ENCODE data around the gene AAK1.
"Not testable (repeated sequence)": the region's sequence is repeated elsewhere in the genome, so short reads cannot be mapped to it uniquely, and the experiment has no call there.

Gene AAK1

GRCh38 chr2:69667805-69668382 is 24.4 kb upstream of the AAK1 start:
- Histone ChIP-seq H3K27ac (no peak overlapping the region), H3K9me3 (replicated peaks in 1 of 11) (peaks cover 23 to 40% (median 34%) of the 10 kb centered on the region in 11 experiments; a peak in 21 of 22 replicates), H3K9ac (no peak overlapping the region), H3K4me1 (peaks cover 0 to 8% (median 0%) of the 10 kb centered on the region in 10 experiments; a peak in 1 of 20 replicates), H3K27me3 (no peaks in the 10 kb centered on the region), H3K4me3 (no peak overlapping the region), H3K36me3 (no peaks in the 10 kb centered on the region), H3K4me2 (peak overlapping the region in 1 of 11 experiments; percentile 9; a peak in 2 of 22 replicates), H4K20me1 (no peaks in the 10 kb centered on the region)
- TF ChIP-seq Cebpa-rat (IDR thresholded peaks at IDR 0.05) = no peak

- Histone ChIP-seq H3K36me3 (no peaks in the 10 kb centered on the region), H3K27me3 (no peaks in the 10 kb centered on the region), H3K4me1 (peaks cover 0 to 8% (median 0%) of the 10 kb centered on the region in 10 experiments; a peak in 1 of 20 replicates), H4K20me1 (no peaks in the 10 kb centered on the region), H3K9ac (no peak overlapping the region), H3K4me2 (no peak overlapping the region), H3K9me3 (replicated peaks in 1 of 11) (peaks cover 11 to 23% (median 19%) of the 10 kb centered on the region in 11 experiments; a peak in 17 of 22 replicates), H3K27ac (no peak overlapping the region), H3K4me3 (no peak overlapping the region)
- TF ChIP-seq Cebpa-rat (IDR thresholded peaks at IDR 0.05) = no peak
Measured at GRCh38 chr2:69665152-69665551, 21.6 kb upstream of the AAK1 start.

- no peak overlapping the region for H3K4me2 ChIP-seq
- no peaks in the 10 kb centered on the region for H3K27me3 ChIP-seq
- TF ChIP-seq Cebpa-rat (IDR thresholded peaks at IDR 0.05) = no peak
- H3K9me3 ChIP-seq (replicated peaks in 1 of 11) = peaks cover 11 to 23% (median 19%) of the 10 kb centered on the region in 11 experiments; a peak in 17 of 22 replicates
- no peak overlapping the region for H3K4me3 ChIP-seq
- H3K36me3 ChIP-seq = no peaks in the 10 kb centered on the region
- H3K27ac ChIP-seq = no peak overlapping the region
- H3K9ac ChIP-seq = no peak overlapping the region
- H3K4me1 ChIP-seq = peaks cover 0 to 8% (median 0%) of the 10 kb centered on the region in 10 experiments; a peak in 1 of 20 replicates
- no peaks in the 10 kb centered on the region for H4K20me1 ChIP-seq
Measured at GRCh38 chr2:69663860-69664259, 20.3 kb upstream of the AAK1 start.

GRCh38 chr2:69662547-69662946 is 19.0 kb upstream of the AAK1 start:
- H3K36me3 ChIP-seq, H3K4me1 ChIP-seq, H3K27ac ChIP-seq, H3K27me3 ChIP-seq, H3K9ac ChIP-seq, H3K4me3 ChIP-seq, H3K4me2 ChIP-seq, H4K20me1 ChIP-seq: not testable (repeated sequence)
- peaks cover 11 to 23% (median 19%) of the 10 kb centered on the region in 11 experiments; a peak in 17 of 22 replicates for H3K9me3 ChIP-seq (replicated peaks in 1 of 11)

GRCh38 chr2:69660637-69661036 is 17.1 kb upstream of the AAK1 start:
- H3K9me3 ChIP-seq (replicated peaks in 1 of 11) = peaks cover 7 to 23% (median 18%) of the 10 kb centered on the region in 11 experiments; a peak in 17 of 22 replicates
- no peaks in the 10 kb centered on the region for H3K27me3 ChIP-seq
- no peak for TF ChIP-seq Cebpa-rat (IDR thresholded peaks at IDR 0.05)
- H3K36me3 ChIP-seq = no peaks in the 10 kb centered on the region
- H4K20me1 ChIP-seq = no peaks in the 10 kb centered on the region
- H3K4me2 ChIP-seq = no peak overlapping the region
- no peaks in the 10 kb centered on the region; a peak in 1 of 20 replicates for H3K4me1 ChIP-seq
- H3K4me3 ChIP-seq = no peak overlapping the region
- H3K27ac ChIP-seq = no peak overlapping the region
- H3K9ac ChIP-seq = no peak overlapping the region

- Histone ChIP-seq H3K4me2 (no peak overlapping the region), H3K9ac (no peak overlapping the region), H3K9me3 (replicated peaks in 1 of 11) (peaks cover 7 to 21% (median 17%) of the 10 kb centered on the region in 11 experiments; a peak in 17 of 22 replicates), H3K4me1 (no peaks in the 10 kb centered on the region; a peak in 1 of 20 replicates), H3K27ac (no peak overlapping the region), H3K27me3 (no peaks in the 10 kb centered on the region), H4K20me1 (no peaks in the 10 kb centered on the region), H3K36me3 (no peaks in the 10 kb centered on the region), H3K4me3 (no peak overlapping the region)
- TF ChIP-seq Cebpa-rat (IDR thresholded peaks at IDR 0.05) = no peak
Measured at GRCh38 chr2:69659941-69660483, 16.5 kb upstream of the AAK1 start.

GRCh38 chr2:69659349-69659748 is 15.8 kb upstream of the AAK1 start:
- H3K4me1 ChIP-seq = no peaks in the 10 kb centered on the region; a peak in 1 of 20 replicates
- H4K20me1 ChIP-seq = no peaks in the 10 kb centered on the region
- H3K9ac ChIP-seq = no peak overlapping the region
- no peak overlapping the region for H3K4me2 ChIP-seq
- H3K9me3 ChIP-seq (replicated peaks in 1 of 11) = peaks cover 3 to 20% (median 11%) of the 10 kb centered on the region in 11 experiments; a peak in 15 of 22 replicates
- no peaks in the 10 kb centered on the region for H3K36me3 ChIP-seq
- no peaks in the 10 kb centered on the region for H3K27me3 ChIP-seq
- no peak overlapping the region for H3K4me3 ChIP-seq
- no peak for TF ChIP-seq Cebpa-rat (IDR thresholded peaks at IDR 0.05)
- no peak overlapping the region for H3K27ac ChIP-seq

GRCh38 chr2:69652206-69652605 is 8.7 kb upstream of the AAK1 start:
- Histone ChIP-seq H3K9me3 (replicated peaks in 1 of 11) (peaks cover 0 to 7% (median 0%) of the 10 kb centered on the region in 11 experiments; a peak in 2 of 22 replicates), H3K27me3 (no peaks in the 10 kb centered on the region), H3K4me3 (no peak overlapping the region), H3K27ac (no peak overlapping the region), H3K4me2 (peak overlapping the region in 1 of 11 experiments; percentile 35; a peak in 2 of 22 replicates), H3K9ac (no peak overlapping the region), H3K4me1 (peaks cover 23 to 35% (median 26%) of the 10 kb centered on the region in 10 experiments), H3K36me3 (no peaks in the 10 kb centered on the region), H4K20me1 (no peaks in the 10 kb centered on the region)
- no peak for TF ChIP-seq Cebpa-rat (IDR thresholded peaks at IDR 0.05)

GRCh38 chr2:69647196-69647595 is 3.7 kb upstream of the AAK1 start:
- H3K27me3 ChIP-seq; H3K9me3 ChIP-seq (replicated peaks in 1 of 11); H3K9ac ChIP-seq; H4K20me1 ChIP-seq; H3K4me3 ChIP-seq; H3K27ac ChIP-seq; H3K36me3 ChIP-seq: not testable (repeated sequence)
- H3K4me1 ChIP-seq = peaks cover 50 to 64% (median 54%) of the 10 kb centered on the region in 10 experiments
- H3K4me2 ChIP-seq = peak overlapping the region; percentile 6 to 93 (median 90); a peak in 14 of 22 replicates

GRCh38 chr2:69646714-69647113 is 3.2 kb upstream of the AAK1 start:
- Histone ChIP-seq H3K4me3 (no peak overlapping the region), H3K27me3 (no peaks in the 10 kb centered on the region), H3K4me2 (peak overlapping the region; percentile 6 to 93 (median 90); a peak in 20 of 22 replicates), H4K20me1 (peaks cover 0 to 3% (median 1%) of the 10 kb centered on the region in 11 experiments; a peak in 10 of 22 replicates), H3K9me3 (replicated peaks in 1 of 11) (no peaks in the 10 kb centered on the region), H3K27ac (no peak overlapping the region), H3K4me1 (peaks cover 50 to 69% (median 56%) of the 10 kb centered on the region in 10 experiments), H3K9ac (no peak overlapping the region), H3K36me3 (no peaks in the 10 kb centered on the region)
- TF ChIP-seq Cebpa-rat (IDR thresholded peaks at IDR 0.05) = no peak
